ENCODE results near the gene SPDYE2.
"Not testable (repeated sequence)": the region's sequence is repeated elsewhere in the genome, so short reads cannot be mapped to it uniquely, and the experiment has no call there.

- not testable (repeated sequence) for TF ChIP-seq POLR2A (IDR thresholded peaks at IDR 0.05; ENCODE audit: low read depth, low read length); TAF1 (IDR thresholded peaks at IDR 0.05; ENCODE audit: borderline replicate concordance, low read depth, low read length); POLR2AphosphoS5 (IDR thresholded peaks at IDR 0.05; ENCODE audit: low read depth, low read length)
Observed at GRCh38 chr7:102593637-102594334, 42.8 kb downstream of the SPDYE2 start.
